Measurements from ENCODE around the gene PHACTR1.

Gene PHACTR1

GRCh38 chr6:12882761-12883290, 166.3 kb downstream of the PHACTR1 start:
- no peak overlapping the region for H3K4me3 ChIP-seq (ENCODE audit: low read length in 2 of 2)
- no peak overlapping the region for H4K8ac ChIP-seq (ENCODE audit: low read depth, low read length)
- H3K9me3 ChIP-seq (replicated peaks in 1 of 2; ENCODE audit: control insufficient read depth in 2 of 2, insufficient read depth in 1 of 2, low read depth in 1 of 2, low read length in 2 of 2) = no peaks in the 10 kb centered on the region
- no peak overlapping the region for H2BK12ac ChIP-seq (ENCODE audit: low read length)
- H2BK15ac ChIP-seq (ENCODE audit: low read length) = no peak overlapping the region
- H3K23ac ChIP-seq (ENCODE audit: low read depth, low read length, poor library complexity) = no peak overlapping the region
- H4K91ac ChIP-seq (ENCODE audit: low read depth, low read length, poor library complexity) = no peak overlapping the region
- H2BK5ac ChIP-seq (ENCODE audit: low read length) = no peak overlapping the region
- H2AK5ac ChIP-seq (ENCODE audit: low read depth, low read length) = no peak overlapping the region
- H3K14ac ChIP-seq (ENCODE audit: low read length) = no peak overlapping the region
- no peaks in the 10 kb centered on the region for H3K27me3 ChIP-seq (ENCODE audit: control insufficient read depth in 3 of 3, insufficient read depth in 3 of 3, low read depth in 1 of 3, low read length in 3 of 3)
- H3K79me1 ChIP-seq (ENCODE audit: low read depth, low read length) = no peaks in the 10 kb centered on the region
- DNase-seq (ENCODE audit: low spot score) = no peak
- no peak overlapping the region for H2AFZ ChIP-seq (ENCODE audit: low read length)
- no peaks in the 10 kb centered on the region for H3K36me3 ChIP-seq (replicated peaks in 1 of 2; ENCODE audit: control insufficient read depth in 2 of 2, insufficient read depth in 2 of 2, low read length in 2 of 2)
- no peak overlapping the region for H3K9ac ChIP-seq (ENCODE audit: low read depth, low read length, poor library complexity)
- H3K27ac ChIP-seq (replicated peaks; ENCODE audit: low read length) = no peak overlapping the region
- H3K4me1 ChIP-seq (ENCODE audit: control insufficient read depth in 2 of 2, insufficient read depth in 1 of 2, low read depth in 1 of 2, low read length in 2 of 2) = peaks cover 0 to 13% of the 10 kb centered on the region in 2 donors
- H3K18ac ChIP-seq (ENCODE audit: low read length) = no peak overlapping the region
- WGBS, 2 donors (ENCODE audit: extremely low coverage in 2 of 2, insufficient read length in 2 of 2, insufficient replicate concordance in 1 of 2) = no CpG with 5 or more reads among the region's 2 CpGs
- no peak overlapping the region for H3K4me2 ChIP-seq (ENCODE audit: insufficient read depth, low read length, poor library complexity, severe bottlenecking)
- no peak overlapping the region for H2BK120ac ChIP-seq (ENCODE audit: low read depth, low read length)
- H3K4ac ChIP-seq (ENCODE audit: low read length) = no peak overlapping the region

- H2BK5ac ChIP-seq (ENCODE audit: low read length) = no peak overlapping the region
- DNase-seq (ENCODE audit: low spot score) = no peak
- H2AK5ac ChIP-seq (ENCODE audit: low read depth, low read length) = no peak overlapping the region
- no peaks in the 10 kb centered on the region for H3K79me1 ChIP-seq (ENCODE audit: low read depth, low read length)
- no peaks in the 10 kb centered on the region for H3K36me3 ChIP-seq (replicated peaks in 1 of 2; ENCODE audit: control insufficient read depth in 2 of 2, insufficient read depth in 2 of 2, low read length in 2 of 2)
- H3K4ac ChIP-seq (ENCODE audit: low read length) = no peak overlapping the region
- H3K18ac ChIP-seq (ENCODE audit: low read length) = peak overlapping the region; percentile 31
- H2AFZ ChIP-seq (ENCODE audit: low read length) = no peak overlapping the region
- H3K27me3 ChIP-seq (ENCODE audit: control insufficient read depth in 3 of 3, insufficient read depth in 3 of 3, low read depth in 1 of 3, low read length in 3 of 3) = no peaks in the 10 kb centered on the region
- no peak overlapping the region for H2BK12ac ChIP-seq (ENCODE audit: low read length)
- H2BK120ac ChIP-seq (ENCODE audit: low read depth, low read length) = no peak overlapping the region
- H3K23ac ChIP-seq (ENCODE audit: low read depth, low read length, poor library complexity) = no peak overlapping the region
- no peak overlapping the region for H3K27ac ChIP-seq (replicated peaks; ENCODE audit: low read length)
- H3K9me3 ChIP-seq (replicated peaks in 1 of 2; ENCODE audit: control insufficient read depth in 2 of 2, insufficient read depth in 1 of 2, low read depth in 1 of 2, low read length in 2 of 2) = no peaks in the 10 kb centered on the region
- peak overlapping the region; percentile 49 for H3K14ac ChIP-seq (ENCODE audit: low read length)
- no CpG with 5 or more reads among the region's 7 CpGs for WGBS, 2 donors (ENCODE audit: extremely low coverage in 2 of 2, insufficient read length in 2 of 2, insufficient replicate concordance in 1 of 2)
- H4K8ac ChIP-seq (ENCODE audit: low read depth, low read length) = no peak overlapping the region
- no peak overlapping the region for H3K4me3 ChIP-seq (ENCODE audit: low read length in 2 of 2)
- no peak overlapping the region for H3K4me2 ChIP-seq (ENCODE audit: insufficient read depth, low read length, poor library complexity, severe bottlenecking)
- H4K91ac ChIP-seq (ENCODE audit: low read depth, low read length, poor library complexity) = no peak overlapping the region
- H3K4me1 ChIP-seq (ENCODE audit: control insufficient read depth in 2 of 2, insufficient read depth in 1 of 2, low read depth in 1 of 2, low read length in 2 of 2) = peaks cover 0 to 13% of the 10 kb centered on the region in 2 donors
- no peak overlapping the region for H3K9ac ChIP-seq (ENCODE audit: low read depth, low read length, poor library complexity)
- peak overlapping the region; percentile 18 for H2BK15ac ChIP-seq (ENCODE audit: low read length)
Observed at GRCh38 chr6:12884983-12885382, 168.4 kb downstream of the PHACTR1 start.

GRCh38 chr6:12886961-12887775, 170.6 kb downstream of the PHACTR1 start:
- WGBS, 2 donors (ENCODE audit: extremely low coverage in 2 of 2, insufficient read length in 2 of 2, insufficient replicate concordance in 1 of 2) = no CpG with 5 or more reads among the region's 8 CpGs
- no peak overlapping the region for H2AFZ ChIP-seq (ENCODE audit: low read length)
- no peak overlapping the region for H3K14ac ChIP-seq (ENCODE audit: low read length)
- no peak overlapping the region for H2BK15ac ChIP-seq (ENCODE audit: low read length)
- H2BK5ac ChIP-seq (ENCODE audit: low read length) = no peak overlapping the region
- no peaks in the 10 kb centered on the region for H3K79me1 ChIP-seq (ENCODE audit: low read depth, low read length)
- no peak overlapping the region for H2AK5ac ChIP-seq (ENCODE audit: low read depth, low read length)
- no peak overlapping the region for H3K4me2 ChIP-seq (ENCODE audit: insufficient read depth, low read length, poor library complexity, severe bottlenecking)
- H3K27ac ChIP-seq (replicated peaks; ENCODE audit: low read length) = peak overlapping the region; percentile 38
- no peak for DNase-seq (ENCODE audit: low spot score)
- H3K4ac ChIP-seq (ENCODE audit: low read length) = no peak overlapping the region
- H3K18ac ChIP-seq (ENCODE audit: low read length) = no peak overlapping the region
- no peaks in the 10 kb centered on the region for H3K9me3 ChIP-seq (replicated peaks in 1 of 2; ENCODE audit: control insufficient read depth in 2 of 2, insufficient read depth in 1 of 2, low read depth in 1 of 2, low read length in 2 of 2)
- H2BK120ac ChIP-seq (ENCODE audit: low read depth, low read length) = no peak overlapping the region
- no peak overlapping the region for H4K91ac ChIP-seq (ENCODE audit: low read depth, low read length, poor library complexity)
- peaks cover 0 to 13% of the 10 kb centered on the region in 2 donors for H3K4me1 ChIP-seq (ENCODE audit: control insufficient read depth in 2 of 2, insufficient read depth in 1 of 2, low read depth in 1 of 2, low read length in 2 of 2)
- H3K27me3 ChIP-seq (ENCODE audit: control insufficient read depth in 3 of 3, insufficient read depth in 3 of 3, low read depth in 1 of 3, low read length in 3 of 3) = no peaks in the 10 kb centered on the region
- H3K4me3 ChIP-seq (ENCODE audit: low read length in 2 of 2) = no peak overlapping the region
- no peak overlapping the region for H4K8ac ChIP-seq (ENCODE audit: low read depth, low read length)
- H2BK12ac ChIP-seq (ENCODE audit: low read length) = no peak overlapping the region
- H3K36me3 ChIP-seq (replicated peaks in 1 of 2; ENCODE audit: control insufficient read depth in 2 of 2, insufficient read depth in 2 of 2, low read length in 2 of 2) = no peaks in the 10 kb centered on the region
- no peak overlapping the region for H3K23ac ChIP-seq (ENCODE audit: low read depth, low read length, poor library complexity)
- H3K9ac ChIP-seq (ENCODE audit: low read depth, low read length, poor library complexity) = no peak overlapping the region

GRCh38 chr6:12890171-12890790, 173.7 kb downstream of the PHACTR1 start:
- DNase-seq (ENCODE audit: low spot score) = no peak
- Histone ChIP-seq H2BK120ac (ENCODE audit: low read depth, low read length) (no peak overlapping the region), H3K18ac (ENCODE audit: low read length) (no peak overlapping the region), H3K4me1 (ENCODE audit: control insufficient read depth in 2 of 2, insufficient read depth in 1 of 2, low read depth in 1 of 2, low read length in 2 of 2) (peaks cover 0 to 9% of the 10 kb centered on the region in 2 donors), H3K27me3 (ENCODE audit: control insufficient read depth in 3 of 3, insufficient read depth in 3 of 3, low read depth in 1 of 3, low read length in 3 of 3) (no peaks in the 10 kb centered on the region), H4K8ac (ENCODE audit: low read depth, low read length) (no peak overlapping the region), H3K79me1 (ENCODE audit: low read depth, low read length) (no peaks in the 10 kb centered on the region), H2AFZ (ENCODE audit: low read length) (no peak overlapping the region), H3K36me3 (replicated peaks in 1 of 2; ENCODE audit: control insufficient read depth in 2 of 2, insufficient read depth in 2 of 2, low read length in 2 of 2) (no peaks in the 10 kb centered on the region), H4K91ac (ENCODE audit: low read depth, low read length, poor library complexity) (no peak overlapping the region), H2BK12ac (ENCODE audit: low read length) (no peak overlapping the region), H3K14ac (ENCODE audit: low read length) (no peak overlapping the region), H3K4ac (ENCODE audit: low read length) (no peak overlapping the region), H3K23ac (ENCODE audit: low read depth, low read length, poor library complexity) (no peak overlapping the region), H2BK5ac (ENCODE audit: low read length) (no peak overlapping the region), H2AK5ac (ENCODE audit: low read depth, low read length) (no peak overlapping the region), H2BK15ac (ENCODE audit: low read length) (no peak overlapping the region), H3K9ac (ENCODE audit: low read depth, low read length, poor library complexity) (no peak overlapping the region), H3K27ac (replicated peaks; ENCODE audit: low read length) (no peak overlapping the region), H3K4me3 (ENCODE audit: low read length in 2 of 2) (no peak overlapping the region), H3K4me2 (ENCODE audit: insufficient read depth, low read length, poor library complexity, severe bottlenecking) (no peak overlapping the region), H3K9me3 (replicated peaks in 1 of 2; ENCODE audit: control insufficient read depth in 2 of 2, insufficient read depth in 1 of 2, low read depth in 1 of 2, low read length in 2 of 2) (no peaks in the 10 kb centered on the region)
- no CpG with 5 or more reads among the region's 9 CpGs for WGBS, 2 donors (ENCODE audit: extremely low coverage in 2 of 2, insufficient read length in 2 of 2, insufficient replicate concordance in 1 of 2)
